HL-60 (cell line): ENCODE data around the gene ZSWIM4.
"Not testable (repeated sequence)": the region's sequence is repeated elsewhere in the genome, so short reads cannot be mapped to it uniquely, and the experiment has no call there.

Source experiments
- DNase-seq, 2 experiments: peaks; one replicate each; pipeline ENCODE4 v3.0.0-alpha.2; 2010 to 2020; ENCODE audit warnings: low read depth in 1 of 2, low spot score in 1 of 2
- H3K27ac ChIP-seq: fragments of 250-450 bp; sonication (Bioruptor Pico); replicated peaks from 2 replicates; pipeline ENCODE4 v1.5.1; 2020; ENCODE audit warnings: mild to moderate bottlenecking, moderate library complexity
- H3K27me3 ChIP-seq: fragments of 250-450 bp; sonication (Bioruptor Pico); 2 replicates; pipeline ENCODE4 v1.5.1; 2021; ENCODE audit warnings: mild to moderate bottlenecking, moderate library complexity; ENCODE audit not compliant: insufficient read depth, poor library complexity, severe bottlenecking
- H3K4me3 ChIP-seq: replicated peaks from 2 replicates; pipeline ENCODE4 v1.5.1; 2011; ENCODE audit warnings: mild to moderate bottlenecking, control low read depth, low read length; ENCODE audit not compliant: insufficient read depth
- CTCF ChIP-seq: IDR thresholded peaks from one replicate; pipeline ENCODE4 v1.5.1; 2011; ENCODE audit warnings: low read length, control low read depth, inconsistent platforms; ENCODE audit not compliant: insufficient read depth
- GABPA ChIP-seq: IDR thresholded peaks from 2 replicates; pipeline ENCODE4 v1.6.1; 2012; ENCODE audit warnings: low read depth
- POLR2AphosphoS5 ChIP-seq: IDR thresholded peaks from 2 replicates; pipeline ENCODE4 v1.6.1; 2012; ENCODE audit warnings: low read depth
- REST ChIP-seq: IDR thresholded peaks from 2 replicates; pipeline ENCODE4 v1.6.1; 2012; ENCODE audit warnings: low read depth; ENCODE audit not compliant: insufficient replicate concordance
- SPI1 ChIP-seq: IDR thresholded peaks from 2 replicates; pipeline ENCODE4 v1.6.1; 2012; ENCODE audit warnings: low read depth, mild to moderate bottlenecking, borderline replicate concordance
- long read RNA-seq: library from polyadenylated mRNA; unstranded; transcript quantifications from one replicate; pipeline ENCODE4 v2.0.0, GENCODE V29; 2020

The ZSWIM4 gene
- long read RNA-seq, partial matches to known transcripts, result 0 of 1 reads
- long read RNA-seq, other reads (novel, unspliced or antisense), result 1 of 1 reads

GRCh38 chr19:13794757-13795589, at the start of gene ZSWIM4:
Gene ZSWIM4, plus strand, starts transcription at chr19:13795443. Its CDS starts 206 bp downstream, at chr19:13795649.
- Histone ChIP-seq H3K27me3 (no peaks in the 10 kb centered on the region), H3K27ac (peak within 1 kb of the TSS; percentile 74), H3K4me3 (peak within 1 kb of the TSS; percentile 72)
- 0 out of 2 replicates have a peak, but pooled peaks have one; percentile 35 for TF ChIP-seq POLR2AphosphoS5
- no peak; the same call in 1 of the 2 replicates for TF ChIP-seq GABPA
- peak; percentile 98 to 99 for DNase-seq

GRCh38 chr19:13747098-13747453, 48.2 kb upstream of the ZSWIM4 start:
- H3K4me3 ChIP-seq, result peak overlapping the region; percentile 92
- H3K27me3 ChIP-seq, result no peaks in the 10 kb centered on the region
- TF ChIP-seq REST, result no peak
- TF ChIP-seq CTCF, result no peak
- no peak for TF ChIP-seq GABPA
- no peak for TF ChIP-seq SPI1
- peak overlapping the region; percentile 10; the same call in 1 of the 2 replicates for H3K27ac ChIP-seq
- DNase-seq, result no peak

GRCh38 chr19:13748169-13748828, 46.9 kb upstream of the ZSWIM4 start:
- Histone ChIP-seq H3K4me3 (peak overlapping the region; percentile 92), H3K27me3 (no peaks in the 10 kb centered on the region), H3K27ac (peak overlapping the region; percentile 76)
- DNase-seq, result peak; percentile 21 to 45
- TF ChIP-seq REST, result no peak
- TF ChIP-seq SPI1, result no peak

GRCh38 chr19:13751436-13751835, 43.8 kb upstream of the ZSWIM4 start:
- H3K4me3 ChIP-seq, result no peak overlapping the region
- no peak overlapping the region for H3K27ac ChIP-seq
- H3K27me3 ChIP-seq, result no peaks in the 10 kb centered on the region
- DNase-seq, result no peak
- TF ChIP-seq CTCF (no peak), GABPA (no peak), POLR2AphosphoS5 (no peak), SPI1 (no peak), REST (no peak)

- not testable (repeated sequence) for H3K4me3 ChIP-seq, H3K27ac ChIP-seq, H3K27me3 ChIP-seq, DNase-seq
These were observed 41.6 kb upstream of the ZSWIM4 start for GRCh38 chr19:13753622-13754021.
